GM12892 (cell line): ENCODE data around the gene TLE2.

Experiments
- POLR2A ChIP-seq: IDR thresholded peaks from 2 replicates; pipeline ENCODE4 v1.6.1; 2011; ENCODE audit warnings: low read depth, low read length, control low read depth
- POLR2AphosphoS5 ChIP-seq: IDR thresholded peaks from 2 replicates; pipeline ENCODE4 v1.6.1; 2011; ENCODE audit warnings: low read depth, low read length, control low read depth

DNA sequence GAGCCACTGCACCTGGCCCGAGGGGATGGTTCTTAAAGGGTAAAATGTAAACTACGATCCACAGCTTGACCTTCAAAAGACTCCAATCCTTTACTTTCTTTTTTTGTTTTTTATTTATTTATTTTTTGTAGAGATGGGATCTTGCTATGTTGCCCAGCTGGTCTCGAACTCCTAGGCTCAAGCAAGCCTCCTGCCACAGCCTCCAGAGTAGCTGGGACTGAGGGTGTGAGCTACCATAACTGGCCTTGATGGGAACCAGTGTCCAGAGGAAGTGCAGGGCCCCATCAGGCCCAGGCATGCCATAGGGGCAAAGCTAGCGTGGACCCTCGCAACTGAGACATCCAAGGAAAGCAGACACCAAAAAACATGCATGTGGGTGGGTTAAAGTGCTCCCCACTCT is 66.0 kb downstream of the TLE2 start:
- no peak for TF ChIP-seq POLR2A
- no peak for TF ChIP-seq POLR2AphosphoS5
